ENCODE data around the gene WDR88. TPM values are rescaled to one million over a fixed set of nuclear protein-coding genes. Genes with fewer than 3 reads are reported as not detected.

The WDR88 gene
- polyA plus RNA-seq, 3 donors = not detected

DNA sequence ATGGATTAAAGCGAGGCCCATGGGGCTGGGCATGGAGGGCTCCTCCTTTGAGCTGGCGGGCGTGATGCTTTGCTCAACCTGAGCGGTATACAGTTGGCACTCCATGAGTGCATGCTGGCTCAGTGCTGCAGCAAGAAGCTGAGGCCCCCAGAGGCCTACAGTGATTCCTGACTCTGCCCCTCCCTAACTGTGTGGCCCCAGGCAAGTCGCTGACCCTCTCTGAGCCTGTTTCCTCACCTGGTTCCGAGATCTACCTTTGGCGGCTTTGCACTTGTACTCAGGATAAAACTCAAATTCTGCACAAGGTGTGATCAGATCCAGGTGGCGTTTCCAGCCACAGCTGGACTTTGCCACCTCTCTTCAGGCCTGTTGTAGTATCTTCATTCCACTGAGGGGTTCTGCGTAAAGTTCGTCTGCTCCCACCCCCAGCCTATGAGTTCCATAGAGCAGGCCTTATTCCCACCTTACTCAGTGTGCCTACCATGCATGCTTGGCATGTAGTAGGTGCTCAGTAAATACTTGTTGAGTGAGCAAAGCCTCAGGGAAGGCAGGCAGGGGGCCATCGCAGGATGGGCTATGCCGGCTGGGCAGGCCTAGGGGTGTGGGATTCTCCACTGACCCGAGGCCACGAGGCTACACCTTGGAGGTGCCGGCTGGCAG lies 70.1 kb downstream of the WDR88 start:
- no peak for DNase-seq
- intact Hi-C loops (cut with micrococcal nuclease) = no loop called here
- Mint-ChIP-seq H3K27me3 (ENCODE audit: low read depth in 3 of 3) (no peaks in the 10 kb centered on the region), H3K27ac (peak overlapping the region in 1 of 7 donors; percentile 58), H3K9me3 (peaks cover 0 to 2% (median 0%) of the 10 kb centered on the region in 7 donors), H3K4me3 (no peak overlapping the region), H3K4me1 (peaks cover 41% of the 10 kb centered on the region), H3K36me3 (peaks cover 33 to 68% of the 10 kb centered on the region in 2 donors)
- 97% methylated on average over 13 of the region's 15 CpGs for WGBS (ENCODE audit: insufficient coverage)
- Histone ChIP-seq H3K9ac (ENCODE audit: insufficient read depth, low read length, poor library complexity, severe bottlenecking) (no peak overlapping the region), H3K36me3 (replicated peaks in 1 of 2; ENCODE audit: control insufficient read depth in 1 of 2, insufficient read depth in 2 of 2, low read length in 2 of 2) (peaks cover 43 to 69% of the 10 kb centered on the region in 2 donors), H3K79me2 (ENCODE audit: insufficient read depth, low read length) (peaks cover 35% of the 10 kb centered on the region), H3K4me3 (replicated peaks in 1 of 3; ENCODE audit: low read depth in 2 of 3, low read length in 3 of 3) (no peak overlapping the region), H3K4me1 (ENCODE audit: control insufficient read depth in 1 of 2, insufficient read depth in 2 of 2, low read length in 2 of 2) (peaks cover 26 to 34% of the 10 kb centered on the region in 2 donors), H3K27me3 (ENCODE audit: control insufficient read depth in 2 of 2, insufficient read depth in 2 of 2, low read length in 2 of 2) (no peaks in the 10 kb centered on the region), H3K9me3 (replicated peaks in 1 of 2; ENCODE audit: control insufficient read depth in 1 of 2, insufficient read depth in 1 of 2, low read length in 2 of 2) (no peaks in the 10 kb centered on the region), H4K20me1 (ENCODE audit: insufficient read depth, low read length) (peaks cover 9% of the 10 kb centered on the region), H2AFZ (ENCODE audit: insufficient read depth, low read depth, low read length, poor library complexity, severe bottlenecking) (no peak overlapping the region), H3K27ac (ENCODE audit: low read depth in 1 of 2, low read length in 2 of 2) (no peak overlapping the region), H3K4me2 (replicated peaks; ENCODE audit: extremely low read depth, low read length, poor library complexity, severe bottlenecking) (no peak overlapping the region)
- no peak for TF ChIP-seq CTCF (IDR thresholded peaks at IDR 0.05)

- intact Hi-C loops (cut with micrococcal nuclease) = no loop called here
- Histone ChIP-seq H2AFZ (ENCODE audit: insufficient read depth, low read depth, low read length, poor library complexity, severe bottlenecking) (no peak overlapping the region), H3K9ac (ENCODE audit: insufficient read depth, low read length, poor library complexity, severe bottlenecking) (no peak overlapping the region), H3K27me3 (ENCODE audit: control insufficient read depth in 2 of 2, insufficient read depth in 2 of 2, low read length in 2 of 2) (no peaks in the 10 kb centered on the region), H3K4me3 (replicated peaks in 1 of 3; ENCODE audit: low read depth in 2 of 3, low read length in 3 of 3) (no peak overlapping the region), H3K4me1 (ENCODE audit: control insufficient read depth in 1 of 2, insufficient read depth in 2 of 2, low read length in 2 of 2) (peaks cover 28 to 37% of the 10 kb centered on the region in 2 donors), H3K79me2 (ENCODE audit: insufficient read depth, low read length) (peaks cover 30% of the 10 kb centered on the region), H3K36me3 (replicated peaks in 1 of 2; ENCODE audit: control insufficient read depth in 1 of 2, insufficient read depth in 2 of 2, low read length in 2 of 2) (peaks cover 51 to 69% of the 10 kb centered on the region in 2 donors), H3K9me3 (replicated peaks in 1 of 2; ENCODE audit: control insufficient read depth in 1 of 2, insufficient read depth in 1 of 2, low read length in 2 of 2) (no peaks in the 10 kb centered on the region), H4K20me1 (ENCODE audit: insufficient read depth, low read length) (peaks cover 9% of the 10 kb centered on the region), H3K27ac (ENCODE audit: low read depth in 1 of 2, low read length in 2 of 2) (no peak overlapping the region), H3K4me2 (replicated peaks; ENCODE audit: extremely low read depth, low read length, poor library complexity, severe bottlenecking) (no peak overlapping the region)
- WGBS (ENCODE audit: insufficient coverage) = 95% methylated on average over 27 of the region's 27 CpGs
- Mint-ChIP-seq H3K4me1 (peaks cover 34% of the 10 kb centered on the region), H3K4me3 (no peak overlapping the region), H3K9me3 (peaks cover 0 to 2% (median 0%) of the 10 kb centered on the region in 7 donors), H3K27me3 (ENCODE audit: low read depth in 3 of 3) (no peaks in the 10 kb centered on the region), H3K36me3 (peaks cover 28 to 63% of the 10 kb centered on the region in 2 donors), H3K27ac (no peak overlapping the region)
- TF ChIP-seq CTCF (IDR thresholded peaks at IDR 0.05) = no peak
- no peak for DNase-seq
These were observed 70.9 kb downstream of the WDR88 start for GRCh38 chr19:33202546-33203507.
